GM20431 (cell line): ENCODE data around the gene SPRYD3.

Source experiments
- in situ Hi-C: fragments of 300-500 bp; cut with MseI, MboI; formaldehyde crosslinking; loops from one replicate; pipeline ENCODE4 v1.15.0; 2020; ENCODE audit warnings: low sequenced_read_pairs; ENCODE audit not compliant: unreplicated experiment

Gene SPRYD3

DNA sequence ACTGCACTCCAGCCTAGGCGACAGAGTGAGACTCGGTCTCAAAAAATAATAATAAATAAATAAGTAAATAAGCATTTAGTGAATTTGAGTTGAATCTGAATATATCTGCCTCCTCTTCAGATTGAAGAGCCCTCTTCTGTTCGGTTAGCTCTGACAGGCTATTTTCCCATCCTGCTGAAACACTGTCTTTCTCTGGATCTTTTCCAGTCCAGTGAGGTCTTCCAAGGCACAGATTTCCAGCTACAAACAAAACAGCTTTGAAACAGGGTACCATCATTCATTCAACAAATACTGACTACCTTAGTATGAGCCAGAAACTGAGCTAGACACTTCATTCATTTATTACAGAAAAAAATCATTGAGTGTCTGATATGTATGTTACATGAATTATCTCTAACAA lies 7.2 kb upstream of the SPRYD3 start:
- in situ Hi-C loops: no loop called here

DNA sequence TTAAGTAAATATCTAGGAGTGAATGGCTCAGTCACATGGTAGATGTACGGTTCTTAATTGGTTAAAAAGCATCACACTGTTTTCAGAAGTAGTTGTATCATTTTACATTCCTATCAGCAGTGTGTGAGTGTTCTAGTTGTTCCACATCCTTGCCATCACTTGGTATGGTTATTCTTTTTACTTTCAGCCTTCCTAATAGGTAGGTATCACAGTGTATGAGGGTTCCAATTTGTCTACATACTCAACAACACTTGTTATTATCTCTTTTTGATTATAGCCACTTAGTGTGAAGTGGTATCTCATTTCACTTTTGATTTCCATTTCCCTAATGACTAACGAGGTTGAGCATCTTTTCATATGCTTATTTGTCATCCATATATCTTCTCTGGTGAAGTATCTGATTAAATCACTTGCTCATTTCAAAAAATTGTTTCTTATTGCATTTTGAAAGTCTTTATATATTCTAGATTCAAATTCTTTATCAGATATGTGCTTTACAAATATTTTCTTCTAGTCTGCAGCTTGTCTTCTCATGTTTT lies 3.5 kb upstream of the SPRYD3 start:
- in situ Hi-C loops: no loop called here

DNA sequence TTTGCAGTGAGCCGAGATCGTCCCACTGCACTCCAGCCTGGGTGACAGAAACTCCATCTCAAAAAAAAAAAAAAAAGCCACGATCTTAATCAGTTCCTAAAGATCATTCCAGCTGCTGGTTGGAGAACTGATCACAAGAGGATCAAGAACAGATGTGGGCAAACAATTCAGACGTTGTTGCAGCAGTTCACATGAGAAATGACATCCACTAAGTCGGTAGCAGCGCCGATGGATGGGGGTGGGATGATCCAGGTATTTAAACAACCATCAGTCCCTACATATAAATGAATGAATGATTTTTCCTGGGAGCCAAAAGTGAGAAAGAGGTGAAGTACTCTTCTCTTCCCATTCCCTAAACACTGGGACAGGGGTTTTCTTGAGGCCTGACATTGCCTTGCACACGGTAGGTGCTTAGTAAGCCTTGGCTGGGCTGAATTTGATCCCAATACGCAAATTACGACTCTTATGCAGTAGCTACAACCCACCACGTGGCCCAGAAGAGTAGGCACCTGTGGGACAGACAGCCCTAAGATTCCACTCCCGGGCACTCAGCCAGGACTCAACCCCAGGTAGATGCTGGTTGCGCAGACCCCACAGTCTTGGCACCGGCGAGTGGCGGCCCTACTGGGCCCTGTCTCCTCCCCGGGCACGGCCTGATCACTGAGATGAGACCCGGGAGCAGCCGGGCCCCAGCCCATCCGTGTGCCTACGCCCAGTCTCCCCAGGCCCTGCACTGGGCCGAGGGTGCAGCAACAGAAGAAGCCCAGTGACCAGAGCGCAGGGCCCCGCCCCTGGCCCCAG lies 565 bp downstream of the SPRYD3 start:
- in situ Hi-C loops: no loop called here

DNA sequence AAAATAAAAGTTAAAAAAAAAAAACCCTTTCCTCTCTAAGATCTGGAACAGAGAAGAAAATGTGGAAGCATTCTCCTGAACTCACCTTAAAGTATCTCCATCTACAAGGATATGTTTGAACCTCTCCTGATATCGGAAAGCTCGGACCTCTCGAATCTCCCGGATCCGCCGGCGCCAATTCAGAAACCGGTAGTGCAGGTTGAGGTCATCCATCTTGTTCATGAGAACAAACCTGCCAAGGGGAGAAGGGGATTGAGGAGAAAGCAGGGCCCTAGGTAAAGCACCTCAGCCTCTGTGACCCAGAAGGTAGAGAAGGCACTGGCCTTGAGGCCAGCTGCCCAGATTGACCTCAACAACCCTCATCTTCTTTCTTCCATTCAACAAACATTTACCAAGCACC lies 2.2 kb downstream of the SPRYD3 start:
- in situ Hi-C loops: no loop called here

DNA sequence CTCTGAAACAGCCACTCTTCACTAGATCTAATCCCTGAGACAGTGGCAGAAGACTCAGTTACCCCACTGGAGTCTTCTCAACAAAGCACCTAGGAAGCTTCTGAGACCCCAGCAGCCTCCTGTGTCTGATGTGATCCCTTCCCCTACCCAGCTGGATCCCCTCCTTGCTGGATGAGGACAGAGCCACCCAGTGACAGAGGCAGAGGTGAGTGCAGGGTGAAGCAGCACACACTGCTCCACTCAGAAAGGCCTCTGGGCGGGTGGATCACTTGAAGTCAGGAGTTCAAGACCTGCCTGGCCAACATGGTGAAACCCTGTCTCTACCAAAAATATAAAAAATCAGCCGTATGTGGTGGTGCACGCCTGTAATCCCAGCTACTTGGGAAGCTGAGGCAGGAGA lies 2.7 kb downstream of the SPRYD3 start:
- in situ Hi-C loops: no loop called here

DNA sequence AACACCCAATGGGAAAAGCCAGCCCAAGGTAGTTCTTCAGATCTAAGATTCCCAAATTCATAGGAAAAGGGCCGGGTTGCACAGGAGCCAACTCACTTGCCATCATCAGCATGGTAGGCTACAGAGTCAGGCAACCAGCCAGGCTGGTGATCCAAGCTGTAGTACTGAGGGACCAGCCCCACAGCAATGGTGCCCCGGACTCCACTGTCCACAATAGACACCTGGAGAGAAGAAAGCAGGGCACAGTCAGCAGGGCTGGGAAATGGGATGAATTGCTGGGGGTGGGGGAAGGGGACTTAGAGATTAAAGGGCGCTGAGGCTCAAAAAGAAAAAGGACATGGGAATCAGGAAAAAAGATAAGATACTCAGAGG lies 4.2 kb downstream of the SPRYD3 start:
- in situ Hi-C loops: no loop called here

DNA sequence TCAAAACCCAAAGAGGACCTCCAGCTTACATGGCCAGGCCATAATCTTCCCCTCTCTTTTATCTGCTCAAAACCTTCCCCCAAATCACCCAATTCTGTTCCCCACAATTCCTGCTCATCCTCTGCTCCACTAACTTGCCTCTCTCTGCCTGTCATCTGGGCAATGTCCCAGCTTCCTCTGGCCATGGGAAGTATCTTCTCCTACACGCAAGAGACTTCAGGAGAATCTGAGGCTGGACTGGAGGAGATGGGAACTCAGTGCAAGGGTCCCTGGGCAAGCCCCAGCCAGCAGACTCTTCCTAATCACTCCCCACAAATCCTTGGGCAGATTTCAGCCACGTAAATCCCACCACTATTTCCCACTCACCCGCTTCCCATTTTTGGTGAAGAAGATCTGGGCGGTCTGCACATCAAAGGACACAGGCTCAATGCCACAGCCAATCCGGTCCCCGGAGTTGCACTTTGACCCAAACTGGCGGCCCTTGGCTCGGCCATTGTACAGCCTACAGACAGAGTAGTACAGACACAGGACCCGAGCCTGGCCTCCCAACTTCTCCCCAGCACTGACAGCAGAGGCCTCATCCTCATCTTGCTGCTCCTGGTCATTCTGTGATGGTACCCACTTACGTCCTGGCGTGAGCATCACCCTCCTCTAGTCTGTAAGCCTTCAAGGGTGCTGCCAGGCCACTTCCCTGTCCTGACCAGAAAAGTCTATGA lies 4.7 kb downstream of the SPRYD3 start:
- in situ Hi-C loops: no loop called here

DNA sequence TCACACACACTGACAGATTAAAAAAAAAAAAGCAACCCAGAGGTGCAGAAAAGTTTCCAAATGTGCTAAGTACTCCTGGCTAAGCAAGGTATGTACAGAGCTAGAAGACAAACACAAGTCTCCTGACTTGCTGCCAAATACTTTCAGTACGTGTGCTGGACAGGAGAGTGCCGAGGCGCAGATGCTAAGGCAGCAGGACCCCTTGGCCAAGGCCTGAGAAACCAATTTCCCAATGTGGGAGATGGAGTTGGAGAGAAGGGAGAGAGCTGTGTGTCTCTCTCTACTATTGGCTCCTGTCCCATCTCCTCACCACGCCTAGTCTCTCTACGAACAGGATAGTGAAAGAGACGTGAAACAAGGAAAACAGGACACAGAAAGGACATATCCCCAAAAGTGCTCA lies 5.3 kb downstream of the SPRYD3 start:
- in situ Hi-C loops: no loop called here

DNA sequence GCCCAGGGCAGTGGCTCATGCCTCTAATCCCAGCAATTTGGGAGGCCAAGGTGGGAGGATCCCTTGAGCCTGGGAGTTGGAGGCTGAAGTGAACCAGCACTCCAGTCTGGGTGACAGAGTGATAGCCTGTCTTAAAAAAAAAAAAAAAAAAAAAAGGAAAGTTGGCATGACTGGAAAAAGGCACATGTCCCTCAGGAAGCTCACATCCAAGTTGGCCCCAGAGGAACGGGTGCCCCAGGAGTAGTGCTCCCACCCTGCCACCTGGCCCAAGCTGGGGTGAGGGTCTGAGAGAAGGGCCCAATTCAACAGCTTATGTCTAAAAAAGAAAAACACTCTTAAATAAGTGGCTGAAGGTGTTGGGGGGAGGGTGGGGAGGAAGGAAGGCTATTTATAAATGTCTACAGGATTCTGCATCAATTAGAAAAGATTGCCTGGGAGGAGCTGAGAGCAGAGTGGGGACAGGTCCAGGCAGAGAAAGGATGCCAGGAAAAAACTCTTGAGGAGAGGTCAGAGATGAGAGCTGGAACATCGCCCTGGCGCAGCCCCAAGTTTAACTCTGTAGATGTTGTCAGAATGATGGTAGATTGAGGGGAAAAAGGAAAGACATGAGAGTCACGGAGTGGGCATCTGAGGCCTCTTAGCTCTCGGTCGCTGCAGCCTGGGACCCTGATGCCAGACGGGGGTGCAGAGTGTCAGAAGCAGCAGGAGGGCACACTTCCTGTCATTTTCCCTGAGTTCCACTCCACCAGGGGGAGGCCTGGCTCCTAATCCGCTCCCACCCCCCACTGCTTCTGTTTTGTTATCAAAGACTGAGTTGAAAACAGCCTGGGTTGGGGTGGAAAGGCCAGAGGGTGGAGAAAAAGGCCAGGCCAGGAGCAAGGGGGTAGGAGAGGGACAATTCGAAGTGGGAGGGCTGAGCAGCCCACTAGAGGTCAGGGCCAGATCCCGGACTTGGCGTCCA lies 7.3 kb downstream of the SPRYD3 start:
- in situ Hi-C loops: no loop called here

DNA sequence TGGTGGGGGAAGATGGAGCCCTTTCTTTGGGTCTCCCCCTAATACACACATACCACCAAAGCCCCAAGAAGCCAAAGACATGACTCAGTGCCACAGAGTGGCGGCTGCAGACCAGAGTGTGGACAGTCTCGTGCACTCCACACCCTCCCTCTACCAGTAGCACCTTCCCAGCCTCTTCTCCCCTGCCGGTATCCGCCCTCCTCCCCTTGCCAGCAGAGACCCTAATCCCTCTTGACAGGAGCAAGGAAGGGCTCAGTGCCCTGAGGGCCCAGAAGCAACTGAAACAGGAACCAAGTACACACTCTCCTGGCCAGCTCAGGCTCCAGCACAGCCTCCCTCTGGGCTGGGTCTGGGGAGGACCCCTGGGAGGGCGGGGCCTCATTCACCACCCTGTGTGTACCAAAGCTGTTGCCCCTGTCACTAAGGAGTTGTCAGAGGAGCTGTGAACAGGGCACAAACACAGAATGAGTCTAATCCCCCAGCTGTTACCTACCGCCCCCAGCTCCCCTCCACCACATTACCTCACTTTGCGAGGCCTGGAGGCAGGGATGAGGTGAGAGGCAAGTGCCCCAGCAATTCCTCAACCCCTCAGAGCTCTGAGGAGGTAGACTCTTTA lies 8.2 kb downstream of the SPRYD3 start:
- in situ Hi-C loops: no loop called here

DNA sequence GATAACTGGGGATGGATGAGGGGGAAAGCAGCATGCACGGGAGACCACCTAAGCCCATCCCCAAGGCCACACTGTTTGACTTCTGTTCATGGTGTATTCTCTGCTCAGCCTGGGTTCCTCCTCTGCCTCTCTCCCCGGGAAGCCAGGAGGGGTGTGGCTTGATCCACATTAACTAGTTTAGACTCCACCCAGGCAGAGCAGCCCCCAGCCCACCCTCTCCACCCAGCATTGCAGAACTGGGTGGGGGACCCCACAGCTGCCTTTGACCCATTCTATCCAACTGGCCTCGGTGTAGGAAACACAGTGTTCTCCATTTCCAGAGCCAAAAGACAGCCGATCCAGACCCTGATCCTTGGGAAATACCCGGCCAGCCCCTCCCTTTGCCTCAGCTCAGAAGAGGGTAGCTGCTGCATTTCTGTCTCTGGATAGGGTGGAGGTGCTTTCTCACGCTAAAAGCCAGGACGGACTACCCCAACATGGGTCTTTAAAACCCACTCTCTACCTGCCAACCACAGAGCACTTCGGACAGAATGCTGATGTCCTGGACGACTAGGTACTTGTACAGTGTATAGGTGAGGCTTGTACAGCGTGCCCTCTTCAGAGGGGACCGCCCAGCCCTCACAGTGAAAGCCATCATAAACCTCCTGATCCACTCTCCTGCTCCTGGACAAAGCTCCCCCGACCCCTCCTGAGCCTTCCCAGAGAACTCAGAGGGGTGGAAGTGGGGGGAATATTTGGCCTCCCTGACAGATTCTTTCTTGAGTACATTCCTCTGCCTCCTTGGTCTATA lies 9.4 kb downstream of the SPRYD3 start:
- in situ Hi-C loops: no loop called here

DNA sequence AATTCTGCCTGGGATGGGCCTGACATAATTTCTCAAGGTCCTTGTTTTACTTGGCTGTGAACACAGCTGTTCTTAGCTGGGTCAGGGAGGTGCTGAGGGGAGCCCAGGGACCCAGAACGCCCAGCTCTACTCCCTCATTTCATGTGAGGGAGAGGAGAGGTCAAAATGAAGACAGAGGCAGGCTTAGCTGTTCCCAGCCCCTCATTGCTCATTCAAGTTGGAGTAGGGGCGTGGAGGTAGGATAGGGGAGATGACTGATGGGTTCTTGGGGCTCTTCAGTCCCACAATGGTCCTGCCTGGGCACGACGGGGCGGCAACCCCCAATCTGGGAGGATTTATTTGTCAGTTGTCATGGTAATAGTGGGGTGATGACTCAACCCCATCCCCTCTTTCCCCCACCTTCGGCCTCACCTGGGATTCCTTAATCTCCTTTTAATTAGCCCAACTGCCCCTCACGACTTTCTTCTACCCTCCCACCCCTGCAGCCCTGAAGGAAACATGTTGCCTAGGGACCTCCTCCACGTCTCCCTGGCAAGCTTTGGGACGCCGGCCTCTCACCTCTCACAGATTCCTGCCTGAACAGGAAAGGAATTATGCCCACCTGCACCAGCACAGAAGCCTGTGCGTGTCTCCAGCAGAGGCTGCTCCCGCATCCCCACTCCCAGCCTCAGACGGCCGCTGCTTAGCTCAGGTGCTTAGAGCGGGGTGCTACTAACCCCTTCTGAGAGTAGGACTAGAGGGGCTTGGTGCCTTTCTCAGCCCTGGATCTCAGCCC lies 10.2 kb downstream of the SPRYD3 start:
- in situ Hi-C loops: no loop called here

DNA sequence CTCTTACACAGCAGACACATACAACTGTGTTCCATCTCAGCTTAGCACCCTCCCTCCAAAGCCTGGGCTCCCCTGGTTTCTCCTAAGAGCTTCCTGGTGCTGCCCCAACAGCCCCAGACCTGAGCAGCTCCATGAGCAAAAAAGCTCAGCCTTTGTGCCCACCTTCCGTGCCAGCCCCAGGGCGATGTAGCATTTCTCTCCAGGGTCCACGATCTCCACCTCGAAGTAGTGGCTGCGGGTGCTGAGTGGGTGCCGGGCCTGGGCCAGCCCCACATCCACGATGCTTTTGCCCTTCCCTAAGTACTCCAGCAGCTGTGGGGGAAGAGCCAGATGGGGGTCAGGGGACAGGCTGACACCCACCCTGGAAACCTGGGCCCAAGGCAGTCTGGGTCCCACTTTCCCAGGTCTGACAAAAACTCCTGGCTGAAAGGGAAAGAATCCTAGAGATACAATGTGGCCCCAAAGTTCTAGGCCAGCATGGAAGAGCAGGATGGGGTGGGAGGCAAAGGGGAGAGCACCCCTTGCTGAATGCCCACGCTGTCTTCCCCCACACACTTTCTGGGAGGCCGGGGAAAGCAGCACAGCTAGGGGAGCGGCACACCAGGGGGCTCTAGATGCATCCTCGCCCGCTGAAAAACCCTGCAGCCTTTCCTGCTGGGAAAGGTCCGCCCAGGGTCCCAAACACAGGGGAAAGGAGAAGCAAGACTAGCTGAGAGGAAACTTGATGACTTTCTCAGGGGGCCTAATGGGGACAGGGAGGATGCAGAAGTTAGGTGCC lies 11.0 kb downstream of the SPRYD3 start:
- in situ Hi-C loops: no loop called here

DNA sequence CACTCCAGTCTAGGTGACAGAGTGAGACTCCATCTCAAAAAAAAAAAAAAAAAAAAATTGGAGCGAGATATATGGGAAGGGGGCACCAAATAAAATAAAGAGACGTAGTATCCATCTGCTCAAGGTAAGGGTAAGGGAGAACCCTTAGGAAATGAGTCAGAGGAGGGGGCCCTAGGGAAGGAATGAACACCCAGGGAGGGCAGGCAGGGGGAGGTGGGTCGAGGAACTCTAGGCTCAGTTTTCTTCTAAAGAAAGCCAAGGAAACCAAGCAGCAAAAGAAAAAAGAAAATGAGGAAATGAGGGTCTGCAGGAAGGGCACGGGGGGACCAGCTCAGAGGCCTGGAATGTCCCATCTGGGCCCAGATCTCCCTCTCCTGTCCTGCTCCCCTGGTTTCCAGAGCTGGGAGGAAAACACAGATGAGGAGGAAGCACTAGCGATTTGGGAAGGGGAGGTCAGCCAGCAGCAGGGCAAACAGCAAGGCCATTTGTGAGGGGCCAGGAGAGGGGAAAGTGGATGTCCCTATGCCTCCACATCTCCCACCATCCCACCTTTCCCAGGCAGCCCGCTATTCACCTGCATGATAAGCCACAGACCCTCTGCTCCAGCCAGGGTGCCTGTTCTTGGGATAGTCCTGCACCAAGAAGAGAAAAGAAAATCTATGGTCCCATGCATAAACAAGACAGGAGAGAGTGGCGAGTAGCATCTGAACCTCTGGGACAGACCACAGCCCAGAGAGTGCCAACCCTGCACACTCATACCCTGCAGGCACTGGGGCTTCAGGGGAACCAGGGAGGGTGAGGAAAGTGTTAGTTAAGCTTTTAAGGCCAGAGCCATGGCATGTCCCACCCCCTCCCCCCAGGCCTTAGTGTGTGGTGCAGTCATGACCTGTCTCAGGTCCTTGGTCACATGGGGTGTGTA lies 11.9 kb downstream of the SPRYD3 start:
- in situ Hi-C loops: no loop called here

DNA sequence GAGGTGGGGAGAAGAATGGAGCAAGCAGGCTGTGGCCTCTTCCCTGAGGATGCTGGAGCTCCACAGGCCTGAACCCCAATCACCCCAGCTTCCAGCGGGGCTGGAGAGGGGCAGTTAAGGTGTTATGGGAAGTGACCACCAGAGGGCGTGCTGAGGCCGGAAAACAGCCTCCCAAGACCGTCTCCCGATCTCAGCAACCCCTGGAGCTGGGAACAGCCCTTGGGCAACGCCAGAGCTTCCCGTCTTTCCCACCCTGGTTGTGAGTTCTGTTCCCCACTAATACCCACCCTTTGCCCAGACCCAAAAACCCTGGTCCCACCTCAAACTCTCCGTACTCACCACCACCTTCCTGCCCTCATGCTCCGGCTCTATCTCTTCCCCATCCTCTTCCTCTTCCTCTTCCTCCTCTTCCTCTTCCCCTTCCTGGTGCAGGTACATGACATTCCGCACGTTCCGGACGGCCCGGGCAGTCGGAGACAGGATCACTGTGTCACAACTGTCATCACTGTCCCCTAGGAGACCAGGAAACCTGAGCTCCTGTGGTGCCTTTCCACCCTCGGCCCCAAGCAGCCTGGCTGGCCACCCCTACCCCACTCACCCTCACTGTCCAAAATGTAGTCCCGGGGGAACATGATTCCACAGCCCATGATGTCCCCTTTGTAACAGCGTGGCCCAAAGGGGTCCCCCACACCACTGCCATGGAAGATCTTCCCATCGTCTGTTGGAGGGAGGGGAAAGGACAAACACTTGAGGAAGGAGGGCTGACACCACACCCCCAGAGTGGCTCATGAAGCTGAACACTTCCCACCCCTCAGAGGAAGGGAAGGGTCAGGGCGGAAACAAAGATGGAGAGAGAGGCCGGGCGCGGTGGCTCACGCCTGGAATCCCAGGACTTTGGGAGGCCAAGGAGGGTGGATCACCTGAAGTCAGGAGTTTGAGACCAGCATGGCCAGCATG lies 12.9 kb downstream of the SPRYD3 start:
- in situ Hi-C loops: no loop called here

DNA sequence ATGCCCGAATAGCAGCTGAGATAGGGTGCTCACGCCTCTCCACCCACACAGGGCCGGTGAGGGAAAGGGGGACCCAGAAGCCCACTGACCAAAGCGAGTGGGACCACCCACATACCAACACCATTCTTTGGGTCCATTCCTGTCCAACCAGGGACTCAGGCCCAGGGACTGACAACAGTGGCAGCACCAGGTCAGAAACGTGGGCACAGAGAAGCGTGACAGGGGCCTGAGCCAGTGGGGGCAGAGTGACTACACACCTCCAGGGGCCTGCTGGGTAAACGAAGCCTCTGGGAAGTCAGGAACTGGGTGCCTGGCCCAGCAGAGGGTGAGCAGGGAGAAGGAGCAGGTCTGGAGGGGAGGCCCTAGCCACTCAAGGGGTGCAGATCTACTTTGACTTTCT lies 13.7 kb downstream of the SPRYD3 start:
- in situ Hi-C loops: no loop called here
